ENCODE data around the gene BMPR2.

GRCh38 chr2:202408546-202409140 lies 32.5 kb downstream of the BMPR2 start:
- no peak for TF ChIP-seq POLR2AphosphoS5 (IDR thresholded peaks at IDR 0.05)
- TF ChIP-seq CTCF (IDR thresholded peaks at IDR 0.05), result no peak

All from esophagus muscularis mucosa (tissue), 3 donors.